ENCODE measurements around the gene MRTFA. TPM values are rescaled to one million over a fixed set of nuclear protein-coding genes. Genes with fewer than 3 reads are reported as not detected.
"Not testable (repeated sequence)": the region's sequence is repeated elsewhere in the genome, so short reads cannot be mapped to it uniquely, and the experiment has no call there.

The MRTFA gene
- polyA plus RNA-seq, 1 donor = 35.9 TPM

- DNase-seq = no peak
Measured at GRCh38 chr22:40519284-40519947, 117.1 kb downstream of the MRTFA start.

- DNase-seq = no peak
Measured at GRCh38 chr22:40518840-40519239, 117.7 kb downstream of the MRTFA start.

GRCh38 chr22:40517631-40518030 lies 118.9 kb downstream of the MRTFA start:
- no peak for DNase-seq

GRCh38 chr22:40516416-40516815 lies 120.1 kb downstream of the MRTFA start:
- DNase-seq = peak; percentile 44

GRCh38 chr22:40512426-40513136 lies 123.9 kb downstream of the MRTFA start:
- no peak for DNase-seq

- no peak for DNase-seq
Measured at GRCh38 chr22:40511604-40512003, 124.9 kb downstream of the MRTFA start.

GRCh38 chr22:40510631-40511364 lies 125.7 kb downstream of the MRTFA start:
- no peak for DNase-seq

- peak; percentile 50 for DNase-seq
Measured at GRCh38 chr22:40509401-40510134, 127.0 kb downstream of the MRTFA start.

GRCh38 chr22:40508046-40508445 lies 128.5 kb downstream of the MRTFA start:
- not testable (repeated sequence) for DNase-seq

GRCh38 chr22:40507491-40507890 lies 129.0 kb downstream of the MRTFA start:
- DNase-seq = no peak

- DNase-seq = no peak
Measured at GRCh38 chr22:40506762-40507161, 129.8 kb downstream of the MRTFA start.

- DNase-seq = no peak
Measured at GRCh38 chr22:40504285-40505249, 132.0 kb downstream of the MRTFA start.

- DNase-seq = no peak
Measured at GRCh38 chr22:40502919-40503318, 133.6 kb downstream of the MRTFA start.

- not testable (repeated sequence) for DNase-seq
Measured at GRCh38 chr22:40500465-40500786, 136.1 kb downstream of the MRTFA start.

- no peak for DNase-seq
Measured at GRCh38 chr22:40499209-40499623, 137.3 kb downstream of the MRTFA start.

- no peak for DNase-seq
Measured at GRCh38 chr22:40498420-40499208, 137.9 kb downstream of the MRTFA start.

- no peak for DNase-seq
Measured at GRCh38 chr22:40493441-40493840, 143.1 kb downstream of the MRTFA start.

GRCh38 chr22:40491990-40492631 lies 144.4 kb downstream of the MRTFA start:
- peak; percentile 75 for DNase-seq

- DNase-seq = no peak
Measured at GRCh38 chr22:40487663-40488249, 148.8 kb downstream of the MRTFA start.

Data from hindlimb muscle (tissue), 1 donor.